Large intestine (tissue), 12 donors: Measurements from ENCODE around the gene SAMSN1. TPM values are rescaled to one million over a fixed set of nuclear protein-coding genes. Genes with fewer than 3 reads are reported as not detected.

Source experiments
- DNase-seq, 2 donors: peaks; one replicate each; pipeline versions ENCODE4 v3.0.0 to v3.0.0-alpha.2; 2013
- H3K27ac ChIP-seq: one replicate; pipeline ENCODE4 v1.5.1; 2013; ENCODE audit warnings: low read length
- H3K27me3 ChIP-seq: 2 replicates; pipeline ENCODE4 v1.6.1; 2013; ENCODE audit warnings: low read length; ENCODE audit not compliant: control insufficient read depth, insufficient read depth
- H3K36me3 ChIP-seq: 2 replicates; pipeline ENCODE4 v1.6.1; 2013; ENCODE audit warnings: low read length; ENCODE audit not compliant: control insufficient read depth, insufficient read depth
- H3K4me1 ChIP-seq: one replicate; pipeline ENCODE4 v1.6.1; 2013; ENCODE audit warnings: low read length; ENCODE audit not compliant: control insufficient read depth, insufficient read depth
- H3K4me3 ChIP-seq: one replicate; pipeline ENCODE4 v1.5.1; 2013; ENCODE audit warnings: low read length
- H3K9me3 ChIP-seq: one replicate; pipeline ENCODE4 v1.6.1; 2013; ENCODE audit warnings: mild to moderate bottlenecking, low read depth, low read length, moderate library complexity; ENCODE audit not compliant: control insufficient read depth
- WGBS: methylation state at CpG from one replicate; pipeline ENCODE4 v1.1.5; 2013; ENCODE audit warnings: low lambda C conversion rate; ENCODE audit not compliant: insufficient coverage; 5-methylcytosine and 5-hydroxymethylcytosine counted together
- long read RNA-seq, 11 donors: transcript quantifications; one replicate each; lab custom pipeline, GENCODE V29; 2026
- polyA plus RNA-seq: library from polyadenylated mRNA; unstranded; fragments of 120-200 nt; gene quantifications from one replicate; pipeline ENCODE4 v1.2.1, GENCODE V29; 2013

The SAMSN1 gene
- 3.4 TPM for polyA plus RNA-seq
- long read RNA-seq, donor 1: 0 reads
- long read RNA-seq, donor 2: 0 reads
- long read RNA-seq, donor 3, partial matches to known transcripts: 0 of 3 reads
- long read RNA-seq, donor 3, other reads (novel, unspliced or antisense): 0 of 3 reads
- long read RNA-seq, donor 4: 0 reads
- long read RNA-seq, donor 5, partial matches to known transcripts: 0 of 1 reads
- long read RNA-seq, donor 5, other reads (novel, unspliced or antisense): 0 of 1 reads
- long read RNA-seq, donor 6, partial matches to known transcripts: 0 of 1 reads
- long read RNA-seq, donor 6, other reads (novel, unspliced or antisense): 0 of 1 reads
- long read RNA-seq, donor 7, partial matches to known transcripts: 0 of 1 reads
- long read RNA-seq, donor 7, other reads (novel, unspliced or antisense): 0 of 1 reads
- long read RNA-seq, donor 8, partial matches to known transcripts: 0 of 4 reads
- long read RNA-seq, donor 8, other reads (novel, unspliced or antisense): 0 of 4 reads
- long read RNA-seq, donor 9: 0 reads
- long read RNA-seq, donor 10, partial matches to known transcripts: 0 of 4 reads
- long read RNA-seq, donor 10, other reads (novel, unspliced or antisense): 0 of 4 reads
- long read RNA-seq, donor 11: 0 reads

- DNase-seq: peak; percentile 7 to 8
- H3K27ac ChIP-seq: no peak within 1 kb of the TSS
- WGBS: 100% methylated on average over 1 of the region's 1 CpG
Measured at GRCh38 chr21:14545906-14546480, at the start of gene SAMSN1. SAMSN1 (minus strand) TSS chr21:14546315; CDS start chr21:14546261, 54 bp downstream.

DNA sequence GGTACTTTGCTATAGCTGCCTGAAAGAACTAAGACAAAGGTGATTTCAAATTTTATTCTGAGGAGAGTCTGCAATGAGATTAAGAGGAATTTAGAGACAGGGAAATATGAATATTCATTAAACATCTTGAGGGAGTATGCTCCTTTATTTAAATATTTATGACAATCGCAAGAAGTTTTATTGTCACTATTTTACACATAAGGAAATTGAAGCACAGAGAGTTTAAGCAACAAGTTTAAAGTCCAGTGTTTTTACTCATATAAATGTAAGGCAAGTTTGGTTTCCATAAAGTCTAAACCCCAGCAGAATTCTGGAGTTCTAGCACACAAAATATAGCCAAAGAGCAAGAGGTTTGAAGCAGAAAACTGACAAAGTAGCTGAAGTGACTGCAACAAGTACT, 49.3 kb upstream of the SAMSN1 start:
- H3K9me3 ChIP-seq: no peaks in the 10 kb centered on the region
- no peaks in the 10 kb centered on the region for H3K27me3 ChIP-seq
- H3K4me3 ChIP-seq: no peak overlapping the region
- no peak overlapping the region for H3K27ac ChIP-seq
- no peak for DNase-seq
- no peaks in the 10 kb centered on the region for H3K4me1 ChIP-seq
- no peaks in the 10 kb centered on the region for H3K36me3 ChIP-seq
- no CpG with 5 or more reads among the region's 1 CpG for WGBS

More at GRCh38 chr21:14545906-14546480, at the start of gene SAMSN1:
- no peaks in the 10 kb centered on the region for H3K4me1 ChIP-seq
- H3K27me3 ChIP-seq: no peaks in the 10 kb centered on the region
- H3K4me3 ChIP-seq: no peak within 1 kb of the TSS
- no peaks in the 10 kb centered on the region for H3K36me3 ChIP-seq
- H3K9me3 ChIP-seq: no peaks in the 10 kb centered on the region

- DNase-seq: no peak
- H3K4me3 ChIP-seq: no peak overlapping the region
- no peaks in the 10 kb centered on the region for H3K27me3 ChIP-seq
- no peaks in the 10 kb centered on the region for H3K9me3 ChIP-seq
- no peaks in the 10 kb centered on the region for H3K4me1 ChIP-seq
- no CpG with 5 or more reads among the region's 2 CpGs for WGBS
- no peak overlapping the region for H3K27ac ChIP-seq
- H3K36me3 ChIP-seq: no peaks in the 10 kb centered on the region
Measured at GRCh38 chr21:14594967-14595366, 48.9 kb upstream of the SAMSN1 start.

DNA sequence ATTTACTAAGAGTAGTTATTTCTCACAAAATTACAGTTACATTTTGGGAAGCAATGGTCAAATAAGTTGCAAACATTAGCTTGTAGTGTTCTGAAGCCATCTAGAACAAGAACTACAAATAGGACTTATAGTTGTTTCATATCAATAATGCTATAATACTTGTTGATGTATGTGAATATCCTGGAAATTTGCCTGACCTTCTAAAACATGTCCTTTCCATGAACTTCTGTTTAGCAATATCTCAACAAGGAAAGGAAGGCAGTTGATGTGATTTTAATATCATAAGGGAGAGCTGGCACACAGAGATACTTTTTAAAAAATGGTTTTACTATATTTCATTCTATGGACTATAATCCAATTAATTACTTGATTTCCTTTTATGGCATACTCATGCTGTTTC, 47.1 kb upstream of the SAMSN1 start:
- H3K27ac ChIP-seq: no peak overlapping the region
- H3K4me1 ChIP-seq: no peaks in the 10 kb centered on the region
- no peaks in the 10 kb centered on the region for H3K9me3 ChIP-seq
- H3K4me3 ChIP-seq: no peak overlapping the region
- no peaks in the 10 kb centered on the region for H3K27me3 ChIP-seq
- DNase-seq: no peak
- H3K36me3 ChIP-seq: no peaks in the 10 kb centered on the region

DNA sequence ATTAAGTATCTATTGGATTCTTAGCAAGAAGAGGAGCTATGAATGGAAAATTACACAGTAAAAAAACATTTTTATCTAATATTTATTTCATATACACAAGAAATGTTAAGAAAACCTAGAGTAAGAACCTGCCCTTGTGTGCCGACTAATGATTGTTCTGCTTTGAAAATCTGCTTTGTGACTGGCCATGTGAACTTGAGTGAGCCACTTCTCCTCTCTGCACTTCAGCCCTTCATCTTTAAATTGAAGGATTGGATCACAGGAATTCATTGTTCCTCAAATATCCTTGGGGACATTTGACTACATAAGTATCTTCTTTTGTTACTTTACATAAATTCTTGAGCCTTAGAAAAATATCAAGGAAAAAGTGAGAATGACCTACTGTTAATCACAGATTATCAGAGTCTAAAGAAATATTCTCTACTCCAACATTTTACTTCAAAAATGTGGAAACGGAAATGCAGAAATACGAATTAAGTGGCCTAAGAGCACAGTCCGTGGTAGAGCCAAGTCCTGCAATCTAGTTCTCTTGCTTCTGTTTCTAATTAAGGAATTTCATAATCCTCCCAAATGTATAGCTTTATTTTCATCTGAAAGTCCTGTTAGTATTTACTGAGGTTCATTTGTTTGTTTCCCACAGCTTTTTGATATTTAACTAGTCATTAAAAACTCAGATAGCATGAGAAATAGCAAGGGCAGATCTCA, 46.3 kb upstream of the SAMSN1 start:
- H3K27ac ChIP-seq: no peak overlapping the region
- DNase-seq: no peak
- H3K9me3 ChIP-seq: no peaks in the 10 kb centered on the region
- H3K4me1 ChIP-seq: no peaks in the 10 kb centered on the region
- 100% methylated on average over 2 of the region's 4 CpGs for WGBS
- H3K36me3 ChIP-seq: no peaks in the 10 kb centered on the region
- no peak overlapping the region for H3K4me3 ChIP-seq
- H3K27me3 ChIP-seq: no peaks in the 10 kb centered on the region

DNA sequence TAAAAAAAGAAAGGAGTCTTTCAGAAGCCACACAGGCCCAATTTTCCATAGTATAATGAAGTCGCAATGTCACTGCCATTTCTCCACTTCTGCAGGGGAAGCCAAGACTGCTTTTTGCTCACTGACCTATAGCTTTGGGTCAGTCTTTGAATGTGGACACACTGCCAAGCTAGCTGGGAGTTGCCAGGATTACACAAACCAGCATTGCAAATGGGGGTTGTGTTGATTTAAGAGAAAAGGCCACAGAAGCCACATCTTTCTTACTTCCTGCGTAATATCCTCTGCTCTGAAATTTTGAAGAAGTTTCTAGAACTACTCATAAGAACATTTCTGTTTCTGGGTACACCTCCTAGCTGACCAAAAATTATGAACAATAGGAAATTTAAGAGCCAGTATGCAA, 45.8 kb upstream of the SAMSN1 start:
- WGBS: no CpG with 5 or more reads among the region's 2 CpGs
- Histone ChIP-seq H3K36me3 (no peaks in the 10 kb centered on the region), H3K4me1 (no peaks in the 10 kb centered on the region), H3K9me3 (no peaks in the 10 kb centered on the region), H3K4me3 (no peak overlapping the region), H3K27me3 (no peaks in the 10 kb centered on the region), H3K27ac (no peak overlapping the region)
- DNase-seq: no peak

- Histone ChIP-seq H3K9me3 (no peaks in the 10 kb centered on the region), H3K27ac (no peak overlapping the region), H3K4me1 (no peaks in the 10 kb centered on the region), H3K27me3 (no peaks in the 10 kb centered on the region), H3K36me3 (no peaks in the 10 kb centered on the region), H3K4me3 (no peak overlapping the region)
- DNase-seq: no peak
Measured at GRCh38 chr21:14591377-14591776, 45.3 kb upstream of the SAMSN1 start.

GRCh38 chr21:14589855-14590563, 43.9 kb upstream of the SAMSN1 start:
- no peaks in the 10 kb centered on the region for H3K4me1 ChIP-seq
- 67% methylated on average over 3 of the region's 7 CpGs for WGBS
- H3K27me3 ChIP-seq: no peaks in the 10 kb centered on the region
- H3K36me3 ChIP-seq: no peaks in the 10 kb centered on the region
- H3K9me3 ChIP-seq: no peaks in the 10 kb centered on the region
- DNase-seq: no peak
- no peak overlapping the region for H3K4me3 ChIP-seq
- no peak overlapping the region for H3K27ac ChIP-seq

- H3K4me1 ChIP-seq: no peaks in the 10 kb centered on the region
- H3K4me3 ChIP-seq: no peak overlapping the region
- no peaks in the 10 kb centered on the region for H3K36me3 ChIP-seq
- H3K9me3 ChIP-seq: no peaks in the 10 kb centered on the region
- H3K27me3 ChIP-seq: no peaks in the 10 kb centered on the region
- DNase-seq: no peak
- no peak overlapping the region for H3K27ac ChIP-seq
Measured at GRCh38 chr21:14587266-14587665, 41.2 kb upstream of the SAMSN1 start.

DNA sequence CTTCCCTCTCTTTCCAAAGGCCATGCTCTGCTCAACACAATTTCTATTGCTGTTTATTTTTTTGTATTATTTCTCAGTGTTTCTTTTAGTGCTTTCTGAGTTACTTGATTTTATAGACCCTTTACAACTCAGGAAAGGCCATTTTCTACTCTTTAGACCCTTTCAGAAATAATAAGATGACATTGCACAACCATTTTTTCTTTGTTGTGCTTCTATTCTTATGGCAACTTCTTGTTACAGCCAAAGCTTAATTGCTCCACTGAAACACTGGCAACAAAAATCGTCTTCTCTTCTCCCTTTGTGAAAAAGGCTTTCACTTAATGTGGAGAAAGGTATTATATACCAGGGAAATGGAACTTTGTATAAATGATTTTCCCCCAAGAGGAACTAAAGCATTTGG, 39.0 kb upstream of the SAMSN1 start:
- Histone ChIP-seq H3K4me1 (no peaks in the 10 kb centered on the region), H3K36me3 (no peaks in the 10 kb centered on the region), H3K27ac (no peak overlapping the region), H3K27me3 (no peaks in the 10 kb centered on the region), H3K9me3 (no peaks in the 10 kb centered on the region), H3K4me3 (no peak overlapping the region)
- no peak for DNase-seq
- WGBS: 75% methylated on average over 1 of the region's 1 CpG
